SKM-1 treated with dmso at 0.1 percent for 144 hours (cell line): ENCODE results near the gene IER5.

ENCODE experiments used
- DNase-seq: peaks from one replicate; lab custom pipeline; 2025; ENCODE audit not compliant: unreplicated experiment; lab: John Stamatoyannopoulos, UW

The IER5 gene

DNA sequence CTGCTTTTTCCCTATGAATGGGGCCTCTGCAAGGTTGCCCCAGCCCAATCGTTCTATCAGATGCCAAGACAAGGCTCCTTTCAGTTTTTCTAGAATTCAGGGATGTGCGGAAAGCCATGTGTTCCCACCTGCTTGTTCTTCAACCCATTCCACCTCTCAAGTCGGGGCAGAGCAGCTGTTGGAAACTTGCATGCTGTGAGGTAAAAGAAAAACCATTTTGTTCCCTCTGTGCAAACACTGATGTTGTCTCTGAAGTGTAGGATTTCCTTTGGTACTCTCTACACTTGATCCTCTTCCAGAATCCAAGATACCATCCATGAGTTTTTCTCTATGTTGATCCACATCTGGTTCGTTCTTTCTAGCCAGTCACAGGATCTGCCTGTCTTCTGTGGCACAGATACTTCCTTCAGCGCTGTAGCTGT lies 7.3 kb downstream of the IER5 start:
- DNase-seq: no peak

DNA sequence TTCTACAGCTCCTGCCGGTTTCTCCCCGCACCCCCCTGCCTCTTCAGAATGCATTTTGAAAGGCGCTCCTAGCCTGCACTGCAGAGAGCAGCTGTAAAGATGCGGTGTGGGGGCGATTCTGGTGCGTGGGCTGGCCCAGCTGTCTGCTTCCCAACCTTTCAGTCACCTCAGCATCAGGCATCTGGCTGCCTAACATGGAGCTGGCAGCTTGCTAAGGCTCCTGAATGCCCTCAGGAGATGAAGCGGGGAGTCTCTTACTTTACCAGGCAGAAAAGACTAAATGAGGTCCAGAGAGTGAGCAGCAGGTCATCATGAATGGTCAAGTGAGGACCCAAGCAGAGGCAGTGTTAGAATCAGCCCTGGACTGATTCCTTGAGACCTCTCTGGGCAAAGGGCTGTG lies 8.7 kb downstream of the IER5 start:
- no peak for DNase-seq

DNA sequence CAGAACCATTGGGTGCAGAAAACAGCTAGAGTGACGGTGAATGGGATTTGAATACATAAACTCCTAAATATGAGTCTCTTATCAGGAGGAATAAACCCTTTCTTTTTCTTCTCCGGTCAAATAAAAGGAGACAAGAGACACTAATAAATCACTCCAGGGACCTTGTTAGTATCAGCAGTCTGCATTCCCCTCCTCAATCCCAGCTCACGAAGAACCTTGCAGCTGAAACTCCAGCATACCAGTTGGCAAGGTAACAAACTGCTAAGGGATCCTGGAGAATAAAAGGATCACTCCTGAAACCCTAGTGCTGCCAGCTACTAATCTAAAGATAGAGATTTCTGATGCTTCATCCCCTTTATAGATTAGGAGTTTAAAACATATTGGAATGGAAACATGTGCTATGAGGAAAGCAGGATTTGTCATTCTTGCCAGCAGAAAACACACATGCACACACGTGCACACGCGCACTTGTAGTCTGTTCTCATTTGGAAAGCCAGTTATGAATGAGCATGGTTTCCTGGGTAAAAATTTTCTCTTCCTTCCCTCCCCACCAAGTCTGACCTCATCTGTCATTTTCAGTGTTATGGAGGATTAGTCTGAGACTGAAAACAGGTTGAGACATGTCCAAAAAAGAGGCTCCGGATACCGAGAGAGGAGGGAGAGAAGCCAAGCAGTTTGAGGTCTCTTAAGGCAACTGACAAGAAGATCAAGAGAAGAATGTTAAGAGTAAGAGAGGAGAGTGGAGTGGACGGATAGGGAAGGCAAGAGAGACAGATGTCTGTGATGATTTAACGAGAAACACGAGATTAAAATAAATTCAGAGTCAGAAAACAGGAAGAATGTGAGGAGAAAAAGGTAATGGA lies 10.9 kb downstream of the IER5 start:
- DNase-seq: peak; percentile 89

DNA sequence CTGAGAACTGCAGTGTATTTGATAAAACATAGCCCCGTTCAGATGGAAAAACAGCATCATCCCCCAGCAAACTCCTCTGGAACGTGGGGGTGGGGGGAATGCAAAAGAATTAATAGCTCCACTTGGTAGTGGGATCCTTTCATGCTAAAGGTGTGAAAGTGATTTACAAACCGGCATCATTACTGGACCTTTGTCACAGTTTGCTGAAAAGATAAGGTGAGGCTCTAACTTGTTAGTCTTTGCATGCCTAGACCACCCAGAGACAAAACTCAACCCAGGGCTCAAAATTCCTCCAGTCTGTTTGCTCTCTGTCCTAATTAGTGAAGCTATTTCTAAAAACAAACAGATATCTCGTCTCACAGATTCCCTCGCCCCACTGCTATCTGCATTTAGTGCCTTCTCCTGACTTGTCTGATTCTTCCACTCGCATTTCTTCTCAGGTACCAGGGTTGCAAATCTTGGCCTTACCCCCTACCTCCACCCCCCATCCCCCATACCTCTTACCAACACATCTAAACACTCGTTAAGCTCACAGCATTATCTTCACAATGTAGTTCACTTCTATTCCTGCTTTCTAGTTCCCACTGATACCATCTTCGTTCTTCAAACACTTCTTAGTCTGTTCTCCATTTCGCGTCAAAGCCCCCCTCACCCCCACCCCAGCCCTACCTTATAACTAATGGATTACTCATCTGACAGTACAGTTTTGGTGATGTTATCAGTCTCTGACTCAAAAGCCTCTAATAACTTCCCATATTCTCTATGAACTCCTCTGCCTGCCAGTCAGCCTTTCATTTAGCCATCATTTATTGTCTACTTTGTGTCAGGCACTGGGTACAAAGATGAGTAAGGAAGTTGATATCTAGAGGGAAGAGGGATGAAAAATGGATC lies 11.8 kb downstream of the IER5 start:
- DNase-seq: no peak

- no peak for DNase-seq
Observed at GRCh38 chr1:181100934-181101333, 12.4 kb downstream of the IER5 start.

DNA sequence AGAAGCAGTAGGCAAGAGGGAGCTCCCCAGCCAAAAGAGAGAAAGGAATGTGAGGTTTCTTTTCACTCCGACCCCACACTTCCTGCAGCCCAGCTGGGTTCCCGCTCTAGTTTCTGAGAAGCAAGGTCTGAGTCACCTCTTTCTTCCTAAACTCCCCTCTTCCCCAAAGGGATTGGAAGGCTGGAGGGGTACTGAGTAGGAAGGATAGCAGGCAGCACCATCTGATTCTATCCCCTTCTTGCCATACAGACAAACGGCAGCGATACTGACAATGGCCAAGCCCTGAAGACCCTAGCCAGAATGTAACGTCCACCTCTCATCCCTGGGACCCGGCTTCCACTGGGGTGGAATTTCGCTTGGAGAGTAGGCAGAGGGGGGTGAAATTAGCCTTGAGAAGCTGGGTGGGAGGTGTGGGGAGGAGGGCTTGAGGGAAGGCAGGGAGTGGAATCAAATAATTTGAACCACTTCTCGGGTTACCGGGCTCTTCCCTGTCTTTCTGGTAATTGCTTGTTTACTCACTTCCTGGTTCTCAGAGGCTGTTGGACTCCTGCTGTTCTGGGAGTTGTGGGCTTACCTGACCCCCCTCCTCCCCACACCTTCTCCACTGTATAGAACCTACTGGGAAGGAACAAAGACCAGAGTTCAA lies 13.2 kb downstream of the IER5 start:
- DNase-seq: no peak

- no peak for DNase-seq
Observed at GRCh38 chr1:181102841-181103240, 14.3 kb downstream of the IER5 start.

DNA sequence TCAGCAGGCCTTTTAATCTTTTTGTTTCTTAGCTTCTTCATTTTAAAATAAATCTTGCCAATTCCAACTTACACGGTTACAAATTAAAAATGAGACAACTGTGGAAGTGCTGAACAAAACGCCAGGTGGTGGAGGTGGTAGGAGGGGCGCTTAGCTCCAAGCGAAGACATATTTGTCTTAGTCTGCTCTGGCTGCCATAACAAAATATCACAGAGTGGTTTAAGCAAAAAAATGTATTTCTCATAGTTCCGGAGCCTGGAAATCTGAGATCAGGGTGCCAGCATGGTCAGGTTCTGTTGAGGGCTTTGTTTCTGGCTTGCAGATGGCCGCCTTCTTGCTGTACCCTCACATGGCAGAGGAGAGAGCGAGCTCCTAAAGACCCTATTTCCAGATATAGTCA lies 14.9 kb downstream of the IER5 start:
- DNase-seq: no peak

GRCh38 chr1:181104042-181104789 lies 15.7 kb downstream of the IER5 start:
- DNase-seq: peak; percentile 35

- DNase-seq: no peak
Observed at GRCh38 chr1:181104790-181105133, 16.3 kb downstream of the IER5 start.

DNA sequence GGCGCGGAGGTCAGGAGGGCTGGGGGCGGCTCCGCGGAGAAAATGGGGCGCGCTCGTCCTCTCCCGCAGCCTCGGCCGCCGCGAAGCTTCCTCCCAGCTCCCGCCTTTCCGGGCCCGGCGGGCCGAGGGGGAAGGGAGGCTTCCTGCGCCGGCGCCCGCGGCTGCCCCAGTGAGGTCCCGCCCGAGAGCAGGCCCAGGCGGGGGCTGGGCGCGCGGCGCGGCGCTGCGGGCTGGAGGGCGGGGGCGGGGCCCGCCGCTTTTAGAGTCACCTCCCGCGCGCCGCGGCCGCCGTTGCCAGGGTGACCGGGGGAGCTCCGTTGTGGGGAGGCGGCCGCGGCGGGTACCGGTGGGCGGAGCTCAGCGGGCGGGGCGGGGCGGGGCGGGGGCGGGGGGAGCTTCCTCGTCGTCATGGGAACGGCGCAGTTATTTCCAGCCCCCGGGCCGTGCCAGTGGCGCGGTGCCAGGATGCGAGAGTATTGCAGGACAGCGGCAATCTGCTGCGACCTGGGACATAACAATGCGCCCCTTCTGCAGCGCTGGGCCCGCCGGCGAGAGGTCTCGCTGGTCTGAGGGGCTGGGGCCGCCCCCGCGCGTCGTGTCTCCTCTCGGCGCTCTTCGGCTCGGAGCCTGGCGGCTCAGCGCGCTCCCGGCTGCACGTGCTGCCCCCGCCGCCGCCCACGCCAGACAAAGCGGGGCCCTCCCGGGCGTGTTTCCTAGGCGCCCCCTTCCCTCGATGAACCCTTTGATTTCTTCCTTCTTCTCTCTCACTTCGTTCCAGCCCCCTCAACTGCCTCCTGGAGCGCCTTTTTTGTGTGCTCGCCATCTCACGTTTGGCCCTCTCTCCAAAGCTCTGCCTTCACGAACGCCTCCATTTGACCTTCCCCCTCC lies 16.9 kb downstream of the IER5 start:
- peak; percentile 89 for DNase-seq

- DNase-seq: no peak
Observed at GRCh38 chr1:181106022-181106312, 17.5 kb downstream of the IER5 start.

DNA sequence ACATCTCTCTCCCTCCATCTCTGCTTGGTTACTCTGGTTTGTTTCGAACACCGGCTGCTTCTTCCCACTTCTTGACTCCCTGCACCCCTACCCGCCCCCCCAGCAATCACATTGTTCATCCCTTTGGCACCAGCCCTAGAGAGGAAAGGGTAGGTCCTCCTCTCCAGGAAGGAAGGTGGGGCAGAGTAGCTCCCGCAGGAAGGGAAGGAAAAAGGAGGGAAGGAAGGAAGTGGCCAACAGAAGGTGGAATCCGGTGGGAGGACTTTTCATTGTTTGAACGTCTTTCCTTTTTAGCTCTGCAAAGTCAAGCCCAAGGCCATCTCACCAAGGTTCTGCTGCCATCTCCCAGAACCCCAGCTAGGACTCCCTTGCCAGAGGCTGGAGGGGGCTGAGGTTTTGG lies 18.0 kb downstream of the IER5 start:
- no peak for DNase-seq

- DNase-seq: no peak
Observed at GRCh38 chr1:181107711-181108110, 19.2 kb downstream of the IER5 start.

DNA sequence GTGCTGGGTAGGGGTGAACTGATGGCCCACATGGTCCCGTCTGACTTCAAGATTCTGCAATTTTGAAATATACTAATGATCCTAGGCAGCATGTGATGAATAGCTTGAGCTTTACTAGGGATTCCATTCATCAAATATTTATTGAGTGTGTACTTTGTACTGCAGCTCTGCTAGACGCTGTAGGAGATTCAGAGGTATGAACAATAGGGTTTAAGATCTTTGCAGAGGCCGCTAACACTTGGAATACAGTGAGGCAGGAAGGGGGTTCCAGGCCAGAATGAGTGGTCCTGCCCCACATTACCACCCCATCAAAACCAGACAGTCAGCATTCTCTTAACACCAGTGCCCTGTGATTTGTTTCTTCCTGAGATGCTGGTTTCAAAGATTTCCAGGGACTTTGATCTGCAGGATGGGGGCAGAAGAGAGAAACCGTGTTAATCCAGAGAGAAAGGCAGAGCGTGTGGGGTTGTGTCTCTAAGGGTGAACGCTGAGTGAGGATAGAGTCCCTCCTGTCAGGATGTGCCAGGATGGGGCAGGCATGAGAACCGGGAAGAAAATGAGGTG lies 19.9 kb downstream of the IER5 start:
- no peak for DNase-seq

- DNase-seq: no peak
Observed at GRCh38 chr1:181110013-181110412, 21.5 kb downstream of the IER5 start.

DNA sequence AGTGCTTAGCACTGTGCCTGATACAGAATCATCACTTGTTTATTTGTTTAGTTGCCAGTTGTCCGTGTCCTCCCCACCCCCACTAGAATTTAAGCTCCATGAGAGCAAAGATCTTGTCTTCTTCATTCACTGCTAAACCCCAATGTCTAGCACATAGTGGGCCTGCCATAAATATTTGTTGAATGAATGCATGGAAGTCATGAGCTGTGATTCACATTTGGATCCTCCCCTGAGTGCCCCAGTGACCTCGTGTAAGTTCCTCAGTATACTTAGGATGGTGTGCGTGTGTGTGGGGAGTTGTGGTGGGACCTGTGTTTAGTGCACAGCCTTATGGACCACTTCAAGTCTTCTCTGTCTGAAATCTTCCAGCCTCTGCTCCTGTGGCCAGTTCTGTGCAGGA lies 23.1 kb downstream of the IER5 start:
- DNase-seq: no peak

DNA sequence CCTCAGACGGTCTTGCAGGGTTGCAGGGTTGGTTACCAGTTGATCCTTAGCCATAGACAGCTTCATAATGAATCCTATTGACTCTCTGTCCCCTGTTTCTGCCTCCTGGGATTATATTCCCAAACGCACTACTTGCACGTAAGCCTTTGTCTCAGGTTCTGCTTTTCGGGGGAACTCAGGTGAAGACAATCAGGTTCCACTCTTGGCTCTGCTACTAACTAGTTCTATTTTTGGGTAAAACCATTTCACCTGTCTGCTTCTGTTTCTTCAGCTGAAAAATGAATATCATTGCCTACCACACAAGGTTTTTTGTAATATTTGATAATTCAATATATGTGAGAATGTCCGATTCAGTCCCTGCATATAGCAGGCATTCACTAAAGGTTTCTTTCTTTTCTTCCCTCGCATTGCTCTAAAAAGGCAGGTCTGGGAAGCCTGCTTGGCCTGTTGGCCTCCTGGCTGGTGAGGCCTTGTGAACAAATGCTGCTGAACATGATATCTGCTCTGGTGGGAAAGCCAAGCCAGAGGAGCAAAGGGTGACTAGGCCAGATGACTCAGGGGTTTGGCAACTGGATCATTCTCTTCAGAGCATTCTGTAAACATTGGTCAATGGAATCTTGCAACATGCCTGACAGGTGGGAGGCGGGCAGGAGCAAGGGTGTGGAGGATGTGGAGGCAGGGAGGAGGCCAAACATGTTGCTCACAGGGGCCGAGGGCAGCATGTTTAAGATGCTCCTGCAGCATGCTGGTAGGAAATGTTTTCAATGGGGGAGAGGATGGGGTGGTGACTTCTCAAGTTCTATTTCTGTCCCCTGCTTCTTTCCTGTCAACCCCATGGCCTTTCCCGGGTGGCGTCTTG lies 23.8 kb downstream of the IER5 start:
- peak; percentile 90 for DNase-seq

DNA sequence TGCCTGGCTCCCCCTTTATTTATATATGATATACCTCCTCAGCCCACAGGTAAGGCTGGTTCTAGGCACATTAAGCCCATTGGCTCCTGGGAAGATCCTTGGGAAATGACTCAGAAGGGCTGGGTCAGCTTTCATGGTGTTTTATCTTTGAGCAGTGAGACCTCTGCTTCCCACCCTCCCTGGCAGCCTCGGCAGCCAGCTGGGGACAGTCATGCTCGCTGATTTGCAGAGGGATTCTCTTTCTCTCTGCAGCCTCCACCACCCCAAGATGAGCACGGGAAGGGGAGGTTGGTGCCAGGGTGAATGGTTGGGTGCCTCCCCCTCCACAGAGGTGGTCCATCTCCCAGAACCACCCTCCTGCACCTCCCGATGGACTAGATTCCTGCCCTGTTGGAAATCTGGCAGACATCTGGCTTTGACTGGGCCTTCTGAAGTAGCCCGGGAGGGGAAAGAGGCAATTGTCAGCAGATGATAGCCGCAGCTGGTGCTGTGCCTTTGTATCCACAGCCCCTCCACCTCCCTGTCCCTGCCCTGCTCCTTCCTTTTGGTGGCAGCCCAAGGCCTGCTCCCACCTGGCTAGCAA lies 24.6 kb downstream of the IER5 start:
- DNase-seq: no peak
